ENCODE data around the gene FYCO1. TPM values are rescaled to one million over a fixed set of nuclear protein-coding genes. Genes with fewer than 3 reads are reported as not detected.

Gene FYCO1
- polyA plus RNA-seq, 2 of the 4 experiments (the other 2 are of a cell fraction), result 3.7 to 4.4 TPM

- TF ChIP-seq, protein P1, sequence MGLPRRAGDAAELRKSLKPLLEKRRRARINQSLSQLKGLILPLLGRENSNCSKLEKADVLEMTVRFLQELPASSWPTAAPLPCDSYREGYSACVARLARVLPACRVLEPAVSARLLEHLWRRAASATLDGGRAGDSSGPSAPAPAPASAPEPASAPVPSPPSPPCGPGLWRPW (IDR thresholded peaks at IDR 0.05), result no peak
- TF ChIP-seq, protein P2, sequence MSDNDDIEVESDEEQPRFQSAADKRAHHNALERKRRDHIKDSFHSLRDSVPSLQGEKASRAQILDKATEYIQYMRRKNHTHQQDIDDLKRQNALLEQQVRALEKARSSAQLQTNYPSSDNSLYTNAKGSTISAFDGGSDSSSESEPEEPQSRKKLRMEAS (IDR thresholded peaks at IDR 0.05), result no peak
These were observed 86.9 kb downstream of the FYCO1 start (continued) for GRCh38 chr3:45908761-45909160.

- H3K9me3 ChIP-seq, result no peaks in the 10 kb centered on the region
- H3K4me3 ChIP-seq, result no peak overlapping the region
- no peak overlapping the region for H3K27ac ChIP-seq
- CTCF ChIA-PET, result interaction anchor here (0.8 kb wide), 1 partner anchor 171 kb away, joined by 4 read pairs; no protein-coding TSS in a partner anchor
- FAIRE-seq (no peak), DNase-seq (ENCODE audit: low read depth in 1 of 2, low spot score in 1 of 2) (no peak), ATAC-seq (no peak)
- TF ChIP-seq NPAS2 (CRISPR knock-in tag; IDR thresholded peaks at IDR 0.05; ENCODE audit: borderline replicate concordance) (no peak), ZC3H11A (IDR thresholded peaks at IDR 0.05) (no peak), ESRRA (IDR thresholded peaks at IDR 0.05; ENCODE audit: borderline replicate concordance, low read length) (no peak), HDAC2 (IDR thresholded peaks at IDR 0.05) (no peak), FOXS1 (CRISPR knock-in tag; IDR thresholded peaks at IDR 0.05) (no peak), PBX3 (IDR thresholded peaks at IDR 0.05) (no peak), EHF (CRISPR knock-in tag; IDR thresholded peaks at IDR 0.05) (no peak), NFE2L2 (conservative IDR thresholded peaks at IDR 0.05; ENCODE audit: low read length) (no peak), RNF2 (IDR thresholded peaks at IDR 0.05; ENCODE audit: borderline replicate concordance, low read depth) (no peak), EHMT2 (IDR thresholded peaks at IDR 0.05; ENCODE audit: low read depth) (no peak), ZFP36 (IDR thresholded peaks at IDR 0.05; ENCODE audit: borderline replicate concordance, partially characterized antibody) (no peak), BCL3 (IDR thresholded peaks at IDR 0.05) (no peak), CHD4 (IDR thresholded peaks at IDR 0.05; ENCODE audit: borderline replicate concordance) (no peak)
- TF ChIP-seq, protein P1 (IDR thresholded peaks at IDR 0.05), result no peak
- TF ChIP-seq, protein P3, sequence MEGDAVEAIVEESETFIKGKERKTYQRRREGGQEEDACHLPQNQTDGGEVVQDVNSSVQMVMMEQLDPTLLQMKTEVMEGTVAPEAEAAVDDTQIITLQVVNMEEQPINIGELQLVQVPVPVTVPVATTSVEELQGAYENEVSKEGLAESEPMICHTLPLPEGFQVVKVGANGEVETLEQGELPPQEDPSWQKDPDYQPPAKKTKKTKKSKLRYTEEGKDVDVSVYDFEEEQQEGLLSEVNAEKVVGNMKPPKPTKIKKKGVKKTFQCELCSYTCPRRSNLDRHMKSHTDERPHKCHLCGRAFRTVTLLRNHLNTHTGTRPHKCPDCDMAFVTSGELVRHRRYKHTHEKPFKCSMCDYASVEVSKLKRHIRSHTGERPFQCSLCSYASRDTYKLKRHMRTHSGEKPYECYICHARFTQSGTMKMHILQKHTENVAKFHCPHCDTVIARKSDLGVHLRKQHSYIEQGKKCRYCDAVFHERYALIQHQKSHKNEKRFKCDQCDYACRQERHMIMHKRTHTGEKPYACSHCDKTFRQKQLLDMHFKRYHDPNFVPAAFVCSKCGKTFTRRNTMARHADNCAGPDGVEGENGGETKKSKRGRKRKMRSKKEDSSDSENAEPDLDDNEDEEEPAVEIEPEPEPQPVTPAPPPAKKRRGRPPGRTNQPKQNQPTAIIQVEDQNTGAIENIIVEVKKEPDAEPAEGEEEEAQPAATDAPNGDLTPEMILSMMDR (IDR thresholded peaks at IDR 0.05), result no peak
- no peaks in the 10 kb centered on the region for H3K4me1 ChIP-seq
- POLR2A ChIA-PET, result no interaction called here
- WGBS (ENCODE audit: missing lambda C conversion rate), result 79% methylated on average over 12 of the region's 13 CpGs
- no peak overlapping the region for H3K4me2 ChIP-seq
These were observed 87.6 kb downstream of the FYCO1 start for GRCh38 chr3:45907769-45908705.

GRCh38 chr3:45906681-45907407, 88.8 kb downstream of the FYCO1 start:
- no peak for DNase-seq (ENCODE audit: low read depth in 1 of 2, low spot score in 1 of 2)
- ATAC-seq, result no peak
- H3K4me2 ChIP-seq, result no peak overlapping the region
- H3K4me3 ChIP-seq, result no peak overlapping the region
- H3K4me1 ChIP-seq, result no peaks in the 10 kb centered on the region
- no peak overlapping the region for H3K27ac ChIP-seq
- CTCF ChIA-PET, result interaction anchor here (0.9 kb wide), 1 partner anchor 32 kb away, joined by 3 read pairs; no protein-coding TSS in a partner anchor
- POLR2A ChIA-PET, result no interaction called here
- no peaks in the 10 kb centered on the region for H3K9me3 ChIP-seq
- 59% methylated on average over 5 of the region's 9 CpGs for WGBS (ENCODE audit: missing lambda C conversion rate)
- FAIRE-seq, result no peak
- TF ChIP-seq HOXB13 (CRISPR knock-in tag; IDR thresholded peaks at IDR 0.05; ENCODE audit: low read depth), result no peak
- no peak for TF ChIP-seq KDM1A (IDR thresholded peaks at IDR 0.05; ENCODE audit: low read depth)
- no peak for TF ChIP-seq CEBPB (IDR thresholded peaks at IDR 0.05)
- no peak for TF ChIP-seq KDM5A (IDR thresholded peaks at IDR 0.05)
- no peak for TF ChIP-seq HMGXB4 (CRISPR knock-in tag; IDR thresholded peaks at IDR 0.05; ENCODE audit: borderline replicate concordance)
- no peak for TF ChIP-seq MAZ (IDR thresholded peaks at IDR 0.05; ENCODE audit: borderline replicate concordance, low read depth, low read length)
- TF ChIP-seq SREBF2 (IDR thresholded peaks at IDR 0.05), result no peak
- no peak for TF ChIP-seq HOXB5 (CRISPR knock-in tag; IDR thresholded peaks at IDR 0.05)
- TF ChIP-seq MAFK (IDR thresholded peaks at IDR 0.05; ENCODE audit: partially characterized antibody), result no peak
- no peak for TF ChIP-seq RFX5 (IDR thresholded peaks at IDR 0.05)
- no peak for TF ChIP-seq GATA3 (IDR thresholded peaks at IDR 0.05; ENCODE audit: borderline replicate concordance)
- TF ChIP-seq, protein P1 (IDR thresholded peaks at IDR 0.05), result no peak

All from A549 (cell line).